ENCODE measurements around the gene MATK. TPM values are rescaled to one million over a fixed set of nuclear protein-coding genes. Genes with fewer than 3 reads are reported as not detected.

Gene MATK, protein sequence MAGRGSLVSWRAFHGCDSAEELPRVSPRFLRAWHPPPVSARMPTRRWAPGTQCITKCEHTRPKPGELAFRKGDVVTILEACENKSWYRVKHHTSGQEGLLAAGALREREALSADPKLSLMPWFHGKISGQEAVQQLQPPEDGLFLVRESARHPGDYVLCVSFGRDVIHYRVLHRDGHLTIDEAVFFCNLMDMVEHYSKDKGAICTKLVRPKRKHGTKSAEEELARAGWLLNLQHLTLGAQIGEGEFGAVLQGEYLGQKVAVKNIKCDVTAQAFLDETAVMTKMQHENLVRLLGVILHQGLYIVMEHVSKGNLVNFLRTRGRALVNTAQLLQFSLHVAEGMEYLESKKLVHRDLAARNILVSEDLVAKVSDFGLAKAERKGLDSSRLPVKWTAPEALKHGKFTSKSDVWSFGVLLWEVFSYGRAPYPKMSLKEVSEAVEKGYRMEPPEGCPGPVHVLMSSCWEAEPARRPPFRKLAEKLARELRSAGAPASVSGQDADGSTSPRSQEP
- 1.3 TPM for total RNA-seq

GRCh38 chr19:3785938-3786824, at the start of gene MATK:
Gene MATK, minus strand, starts transcription at chr19:3786381. Its CDS starts 1,246 bp downstream, at chr19:3785135.

DNA sequence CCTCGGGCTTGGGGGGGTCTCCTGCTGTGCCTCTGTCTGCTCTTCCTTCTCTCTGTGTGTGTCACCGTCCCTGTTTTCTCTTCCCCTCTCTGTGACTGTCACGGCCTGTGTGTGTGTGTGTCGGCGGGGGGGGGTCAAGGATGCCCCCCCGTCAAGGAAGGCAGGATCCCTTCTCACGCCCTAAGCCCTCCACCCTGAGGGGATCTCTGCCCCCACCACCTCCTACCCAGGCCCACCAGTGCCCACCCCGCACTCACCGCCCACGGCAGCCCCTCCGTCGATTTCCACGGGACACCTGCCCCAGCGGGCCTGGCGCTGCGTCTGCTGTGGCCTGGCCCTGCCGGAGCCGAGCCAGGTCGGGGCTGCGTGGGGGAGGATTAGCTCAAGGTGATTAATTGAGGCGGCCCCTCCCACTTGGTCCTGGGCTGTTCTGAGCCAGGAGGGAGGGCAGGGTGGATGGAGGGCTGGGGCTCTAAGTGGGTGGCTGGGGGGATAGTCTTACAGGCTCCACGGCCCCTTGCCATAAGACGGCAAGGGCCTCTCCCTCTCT, 14.2 kb downstream of the MATK start, which contains the start of gene RAX2:
RAX2 (minus strand) TSS at position 323 of the 550 bp plus-strand sequence. CDS start 486 bp downstream, outside the sequence.

GRCh38 chr19:3762501-3763459, 23.4 kb downstream of the MATK start, which contains the start of gene MRPL54:
Gene MRPL54, plus strand, starts transcription at chr19:3762682. Its CDS starts 19 bp downstream, at chr19:3762701.

GRCh38 chr19:3761382-3762129, 24.6 kb downstream of the MATK start, which contains the start of gene APBA3:
Gene APBA3, minus strand, starts transcription at chr19:3761692. Its CDS starts 1,428 bp downstream, at chr19:3760264.

Small RNA genes within 50 kb of the gene (small RNA-seq; reads per million reads assigned to genes)
- not detected for gene AC005777.1 (ENCODE audit: low replicate concordance)

Other genes with a start within 250 kb of the MATK start
- 1.8 TPM for gene TEKTIP1, start 247.2 kb downstream of the MATK start, total RNA-seq
- gene MFSD12, start 228.8 kb downstream of the MATK start, total RNA-seq: 55.8 TPM
- gene HMG20B, start 213.4 kb downstream of the MATK start, total RNA-seq: 84.6 TPM
- gene GIPC3, start 200.9 kb downstream of the MATK start, total RNA-seq: 1.3 TPM
- 5.6 TPM for gene TBXA2R, start 179.5 kb downstream of the MATK start, total RNA-seq
- gene CACTIN, start 159.6 kb downstream of the MATK start, total RNA-seq: 31.2 TPM
- 24.3 TPM for gene PIP5K1C, start 85.9 kb downstream of the MATK start, total RNA-seq
- 18.3 TPM for gene TJP3, start 78.0 kb downstream of the MATK start, total RNA-seq
- gene APBA3, start 24.7 kb downstream of the MATK start, total RNA-seq: 45.2 TPM
- 33.9 TPM for gene MRPL54, start 23.7 kb downstream of the MATK start, total RNA-seq
- 0.06 TPM for gene RAX2, start 14.2 kb downstream of the MATK start, total RNA-seq
- 0.41 TPM for gene ZFR2, start 82.7 kb upstream of the MATK start, total RNA-seq
- gene ATCAY, start 94.3 kb upstream of the MATK start, total RNA-seq: 0.53 TPM
- gene NMRK2, start 146.7 kb upstream of the MATK start, total RNA-seq: 4.7 TPM
- gene DAPK3, start 184.7 kb upstream of the MATK start, total RNA-seq: 71.5 TPM
- 2,441 TPM for gene EEF2, start 199.1 kb upstream of the MATK start, total RNA-seq
- 34.2 TPM for gene PIAS4, start 221.4 kb upstream of the MATK start, total RNA-seq